Ishikawa (cell line): ENCODE data around the gene AOX1.

ENCODE experiments used
- CREB1 ChIP-seq: IDR thresholded peaks from 2 replicates; pipeline ENCODE4 v1.6.1; 2012; ENCODE audit warnings: low read depth
- RAD21 ChIP-seq: IDR thresholded peaks from 2 replicates; pipeline ENCODE4 v1.6.1; 2012; ENCODE audit warnings: low read depth
- TEAD4 ChIP-seq: IDR thresholded peaks from 2 replicates; pipeline ENCODE4 v1.6.1; 2012
- TF ChIP-seq, protein P1 (sequence below): IDR thresholded peaks from 2 replicates; pipeline ENCODE4 v1.6.1; 2012; ENCODE audit warnings: low read depth, mild to moderate bottlenecking

DNA sequence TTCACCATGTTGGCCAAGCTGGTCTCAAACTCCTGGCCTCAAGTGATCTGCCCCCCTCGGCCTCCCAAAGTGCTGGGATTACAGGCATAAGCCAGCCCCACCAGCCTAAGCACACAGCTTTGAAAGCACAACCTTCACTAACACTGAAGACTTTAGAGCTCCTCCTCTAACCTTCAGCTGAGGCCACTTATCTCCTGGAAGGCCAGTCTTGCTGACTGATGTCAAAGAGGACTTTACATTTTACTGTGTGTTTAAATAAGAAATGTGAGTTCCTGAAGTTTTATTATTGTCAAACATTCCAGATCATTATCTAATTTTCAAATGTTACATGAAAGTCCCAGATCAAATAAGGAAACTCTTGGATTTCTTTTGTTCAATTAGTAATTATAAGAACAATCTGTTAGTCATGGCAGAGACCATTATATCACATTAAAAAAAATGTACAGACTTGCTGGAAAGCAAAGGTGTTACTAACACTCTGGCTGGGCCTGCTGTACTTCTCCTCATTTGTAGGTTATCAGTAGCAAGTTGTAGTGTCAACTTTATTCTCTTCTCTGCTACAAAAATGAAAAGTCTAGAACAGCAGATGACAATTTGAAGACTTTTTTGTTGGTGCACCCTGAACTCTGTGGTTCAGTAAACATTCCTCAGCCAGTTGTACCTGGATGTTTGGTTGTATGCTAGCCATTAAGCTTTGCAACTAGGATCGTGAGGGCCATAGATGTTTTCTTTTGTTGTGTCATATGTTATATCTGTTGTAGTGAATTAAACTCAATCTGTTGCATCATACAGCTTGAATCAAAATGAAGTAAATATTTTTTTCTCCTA, 80.0 kb downstream of the AOX1 start:
- TF ChIP-seq RAD21 (no peak), TEAD4 (no peak), CREB1 (no peak)
- TF ChIP-seq, protein P1, sequence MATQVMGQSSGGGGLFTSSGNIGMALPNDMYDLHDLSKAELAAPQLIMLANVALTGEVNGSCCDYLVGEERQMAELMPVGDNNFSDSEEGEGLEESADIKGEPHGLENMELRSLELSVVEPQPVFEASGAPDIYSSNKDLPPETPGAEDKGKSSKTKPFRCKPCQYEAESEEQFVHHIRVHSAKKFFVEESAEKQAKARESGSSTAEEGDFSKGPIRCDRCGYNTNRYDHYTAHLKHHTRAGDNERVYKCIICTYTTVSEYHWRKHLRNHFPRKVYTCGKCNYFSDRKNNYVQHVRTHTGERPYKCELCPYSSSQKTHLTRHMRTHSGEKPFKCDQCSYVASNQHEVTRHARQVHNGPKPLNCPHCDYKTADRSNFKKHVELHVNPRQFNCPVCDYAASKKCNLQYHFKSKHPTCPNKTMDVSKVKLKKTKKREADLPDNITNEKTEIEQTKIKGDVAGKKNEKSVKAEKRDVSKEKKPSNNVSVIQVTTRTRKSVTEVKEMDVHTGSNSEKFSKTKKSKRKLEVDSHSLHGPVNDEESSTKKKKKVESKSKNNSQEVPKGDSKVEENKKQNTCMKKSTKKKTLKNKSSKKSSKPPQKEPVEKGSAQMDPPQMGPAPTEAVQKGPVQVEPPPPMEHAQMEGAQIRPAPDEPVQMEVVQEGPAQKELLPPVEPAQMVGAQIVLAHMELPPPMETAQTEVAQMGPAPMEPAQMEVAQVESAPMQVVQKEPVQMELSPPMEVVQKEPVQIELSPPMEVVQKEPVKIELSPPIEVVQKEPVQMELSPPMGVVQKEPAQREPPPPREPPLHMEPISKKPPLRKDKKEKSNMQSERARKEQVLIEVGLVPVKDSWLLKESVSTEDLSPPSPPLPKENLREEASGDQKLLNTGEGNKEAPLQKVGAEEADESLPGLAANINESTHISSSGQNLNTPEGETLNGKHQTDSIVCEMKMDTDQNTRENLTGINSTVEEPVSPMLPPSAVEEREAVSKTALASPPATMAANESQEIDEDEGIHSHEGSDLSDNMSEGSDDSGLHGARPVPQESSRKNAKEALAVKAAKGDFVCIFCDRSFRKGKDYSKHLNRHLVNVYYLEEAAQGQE, result no peak
